ENCODE data around the gene XPNPEP3.
"Not testable (repeated sequence)": the region's sequence is repeated elsewhere in the genome, so short reads cannot be mapped to it uniquely, and the experiment has no call there.

XPNPEP3 gene

GRCh38 chr22:40862013-40862412 is 5.1 kb downstream of the XPNPEP3 start, which contains the start of gene DNAJB7:
Gene DNAJB7 (minus strand): TSS chr22:40862113. CDS start chr22:40861994, 119 bp downstream.
- DNase-seq = no peak

GRCh38 chr22:40862537-40862936 is 5.6 kb downstream of the XPNPEP3 start:
- no peak for DNase-seq

- DNase-seq = no peak
These were observed 10.2 kb downstream of the XPNPEP3 start for GRCh38 chr22:40867109-40867508.

GRCh38 chr22:40868379-40868778 is 11.4 kb downstream of the XPNPEP3 start:
- not testable (repeated sequence) for DNase-seq

- DNase-seq = no peak
These were observed 17.1 kb downstream of the XPNPEP3 start for GRCh38 chr22:40874016-40874415.

- DNase-seq = no peak
These were observed 18.2 kb downstream of the XPNPEP3 start for GRCh38 chr22:40875111-40875510.

- DNase-seq = no peak
These were observed 20.0 kb downstream of the XPNPEP3 start for GRCh38 chr22:40876907-40877306.

GRCh38 chr22:40877488-40877887 is 20.5 kb downstream of the XPNPEP3 start:
- no peak for DNase-seq

- DNase-seq = no peak
These were observed 22.0 kb downstream of the XPNPEP3 start for GRCh38 chr22:40878922-40879321.

GRCh38 chr22:40889116-40889515 is 32.2 kb downstream of the XPNPEP3 start:
- DNase-seq = no peak

- no peak for DNase-seq
These were observed 33.9 kb downstream of the XPNPEP3 start for GRCh38 chr22:40890881-40891280.

GRCh38 chr22:40894417-40894816 is 37.5 kb downstream of the XPNPEP3 start:
- no peak for DNase-seq

GRCh38 chr22:40898850-40899357 is 42.0 kb downstream of the XPNPEP3 start:
- DNase-seq = no peak

GRCh38 chr22:40904101-40904500 is 47.2 kb downstream of the XPNPEP3 start:
- DNase-seq = no peak

GRCh38 chr22:40908895-40909294 is 51.9 kb downstream of the XPNPEP3 start:
- DNase-seq = no peak

GRCh38 chr22:40911772-40912171 is 54.8 kb downstream of the XPNPEP3 start:
- DNase-seq = no peak

- DNase-seq = not testable (repeated sequence)
These were observed 56.0 kb downstream of the XPNPEP3 start for GRCh38 chr22:40912987-40913386.

GRCh38 chr22:40919446-40919845 is 62.5 kb downstream of the XPNPEP3 start:
- DNase-seq = no peak

- DNase-seq = no peak
These were observed 63.6 kb downstream of the XPNPEP3 start for GRCh38 chr22:40920526-40920925.

- peak; percentile 37 for DNase-seq
These were observed 65.7 kb downstream of the XPNPEP3 start for GRCh38 chr22:40922484-40923303.

GRCh38 chr22:40928657-40929056 is 71.7 kb downstream of the XPNPEP3 start:
- no peak for DNase-seq

GRCh38 chr22:40932396-40932795 is 75.4 kb downstream of the XPNPEP3 start:
- DNase-seq = no peak

- DNase-seq = no peak
These were observed 82.3 kb downstream of the XPNPEP3 start for GRCh38 chr22:40939202-40939601.

- DNase-seq = peak; percentile 97
These were observed 94.2 kb downstream of the XPNPEP3 start, which contains the start of gene RBX1 for GRCh38 chr22:40950962-40951794. Gene RBX1 (plus strand): TSS chr22:40951378. CDS start chr22:40951399, 21 bp downstream.

Measured in amniotic stem cell (primary cell).